HG02870 (cell line): ENCODE results near the gene SSBP4.

ENCODE experiments used
- ATAC-seq: cut with Tn5 transposase; IDR thresholded peaks from one replicate; pipeline ENCODE4 v1.9.1; 2021; ENCODE audit warnings: mild to moderate bottlenecking, moderate library complexity; ENCODE audit not compliant: unreplicated experiment

Gene SSBP4

DNA sequence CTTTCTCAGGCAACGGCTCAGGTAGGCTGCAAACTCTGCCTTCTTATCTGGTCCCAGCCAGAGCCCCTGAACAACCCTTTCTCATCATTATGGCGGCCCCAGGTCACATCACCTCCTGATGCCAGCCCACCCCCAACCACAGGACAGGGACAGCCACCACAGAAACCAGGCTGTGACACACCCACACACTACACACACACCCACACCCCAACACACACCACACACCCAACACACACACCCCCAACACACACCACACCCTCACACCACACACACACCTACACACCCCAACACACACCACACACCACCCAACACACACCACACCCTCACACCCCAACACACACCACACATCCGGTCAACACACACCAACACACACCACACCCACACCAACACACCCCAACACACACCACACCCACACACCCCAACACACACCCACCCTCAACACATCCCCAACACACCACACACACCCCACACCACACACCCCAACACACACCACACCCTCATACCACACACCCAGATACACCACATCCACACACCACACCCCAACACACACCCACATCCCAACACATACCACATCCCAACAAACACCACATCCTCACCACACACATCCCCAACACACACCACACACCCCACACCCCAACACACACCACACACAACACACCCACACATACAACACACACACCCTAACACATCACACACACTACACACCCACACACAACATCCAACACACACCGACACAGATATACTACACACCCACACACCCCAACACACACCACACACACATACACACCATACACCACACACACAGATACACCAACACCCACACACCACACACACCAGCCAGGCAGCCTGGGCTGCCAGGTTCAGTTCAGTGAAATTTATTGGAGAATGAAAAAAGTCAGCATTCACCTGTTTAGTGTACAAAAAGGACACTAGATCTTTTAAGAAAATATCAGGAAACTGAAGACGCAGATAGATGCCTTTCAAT lies 22.9 kb downstream of the SSBP4 start:
- no peak for ATAC-seq

DNA sequence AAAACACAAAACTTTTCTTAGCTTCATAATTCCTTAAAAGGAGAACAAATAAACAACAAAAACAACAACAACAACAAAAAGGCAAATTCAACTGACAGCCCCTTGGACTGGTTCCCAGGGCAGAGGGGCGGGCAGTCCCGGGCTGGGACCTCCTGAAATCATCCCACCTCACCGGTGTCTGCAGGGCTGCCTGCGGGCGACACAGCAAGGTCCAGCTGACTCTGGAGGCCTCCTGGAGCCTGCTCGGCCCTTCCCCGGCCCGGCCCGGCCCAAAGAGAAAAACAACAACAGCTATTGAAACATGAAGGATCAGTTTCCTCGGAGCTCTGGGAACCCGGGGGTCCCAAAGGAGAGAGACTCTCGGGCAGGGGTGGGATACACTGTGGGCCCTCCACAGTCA lies 23.7 kb downstream of the SSBP4 start:
- ATAC-seq = no peak

DNA sequence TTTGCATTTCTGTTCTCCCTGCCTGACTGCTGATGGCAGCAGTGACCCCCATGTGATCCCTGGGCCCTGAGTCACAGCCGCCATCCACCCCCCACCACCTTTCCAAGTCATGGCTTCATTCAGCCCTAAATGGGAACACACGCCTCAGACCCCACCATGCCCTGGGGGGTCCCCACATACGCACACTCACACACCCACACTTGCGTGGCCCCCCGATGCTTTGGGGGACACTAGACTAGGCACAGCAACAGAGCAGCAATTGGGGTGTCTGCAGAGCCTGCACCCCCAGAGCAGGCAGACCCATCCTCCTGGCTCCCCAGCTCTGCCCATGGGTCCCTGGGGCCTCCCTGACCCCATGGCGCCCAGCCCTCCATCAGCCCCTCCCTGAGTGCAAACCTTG lies 24.2 kb downstream of the SSBP4 start:
- no peak for ATAC-seq

DNA sequence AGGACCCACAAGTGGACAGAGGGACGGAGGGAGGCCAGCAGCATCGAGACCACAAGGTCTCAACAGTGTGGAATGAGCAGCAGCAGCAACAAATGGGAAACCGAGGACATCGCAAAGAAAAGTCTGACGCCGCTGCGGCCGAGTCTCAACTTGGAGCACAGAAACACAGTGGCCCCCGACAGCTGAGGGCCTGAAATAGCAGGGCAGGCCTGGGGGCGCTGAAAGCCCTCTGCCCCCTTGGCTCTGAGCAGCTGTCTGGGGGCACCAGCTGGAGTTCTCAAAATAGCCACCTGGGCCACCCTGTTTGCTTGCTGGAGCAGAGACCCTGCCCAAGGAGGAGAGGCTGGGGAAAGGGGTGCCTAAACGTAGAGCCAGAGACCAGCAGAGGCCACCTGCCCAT lies 24.6 kb downstream of the SSBP4 start:
- no peak for ATAC-seq

DNA sequence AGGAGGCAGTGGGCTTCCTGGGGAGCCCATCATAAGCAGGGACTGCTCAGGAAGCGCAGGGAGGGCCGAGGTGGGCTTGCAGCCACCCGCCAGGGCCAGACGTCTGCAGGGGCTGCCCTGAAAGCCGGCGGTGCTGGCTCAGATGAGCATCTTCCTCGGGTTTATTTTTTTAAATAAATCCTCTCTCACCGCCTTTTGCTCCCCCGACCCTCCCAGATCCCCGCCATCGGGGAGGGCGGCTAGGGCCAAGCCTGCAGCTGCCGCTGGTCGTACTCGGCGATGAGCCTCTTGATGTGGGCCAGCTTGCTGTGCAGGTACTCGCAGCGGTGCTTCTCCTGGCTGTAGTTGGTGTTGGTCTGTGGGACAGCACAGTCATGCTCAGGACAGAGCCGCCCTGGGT lies 25.3 kb downstream of the SSBP4 start:
- no peak for ATAC-seq

DNA sequence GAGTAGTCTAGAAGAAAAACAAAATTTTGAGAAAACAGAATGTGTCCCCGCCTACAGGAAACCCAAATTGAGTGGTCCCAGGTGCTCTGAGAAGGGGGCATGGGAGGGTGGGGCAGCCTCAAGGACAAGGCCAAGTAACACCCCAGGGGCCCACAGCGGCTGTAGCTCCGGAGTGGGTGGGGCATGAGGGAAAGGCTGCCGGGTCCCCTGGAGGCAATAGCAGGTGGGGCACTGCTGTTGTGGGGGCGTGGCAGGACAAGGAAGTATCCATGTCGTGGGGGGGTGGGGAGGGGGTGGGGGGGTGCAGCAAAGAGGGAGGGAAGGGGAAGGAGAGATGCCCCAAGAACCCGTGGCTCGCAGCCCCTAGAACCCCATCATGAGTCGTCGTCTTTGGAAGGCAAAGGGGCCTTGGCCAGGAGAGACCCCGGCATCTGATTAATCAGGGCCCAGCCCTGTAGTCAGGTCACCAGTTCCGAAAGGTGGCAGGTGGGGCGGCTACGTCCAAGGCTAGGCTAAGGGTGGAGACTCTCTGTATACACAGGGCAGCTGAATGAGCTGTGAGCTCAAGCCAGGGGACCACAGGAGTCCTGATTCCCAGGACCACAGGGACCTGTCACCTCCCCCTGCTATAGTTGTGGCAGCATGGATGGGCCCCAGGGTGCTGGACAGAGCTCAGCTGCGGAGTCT lies 26.2 kb downstream of the SSBP4 start:
- no peak for ATAC-seq

- no peak for ATAC-seq
Observed at GRCh38 chr19:18446145-18446810, 27.1 kb downstream of the SSBP4 start.

DNA sequence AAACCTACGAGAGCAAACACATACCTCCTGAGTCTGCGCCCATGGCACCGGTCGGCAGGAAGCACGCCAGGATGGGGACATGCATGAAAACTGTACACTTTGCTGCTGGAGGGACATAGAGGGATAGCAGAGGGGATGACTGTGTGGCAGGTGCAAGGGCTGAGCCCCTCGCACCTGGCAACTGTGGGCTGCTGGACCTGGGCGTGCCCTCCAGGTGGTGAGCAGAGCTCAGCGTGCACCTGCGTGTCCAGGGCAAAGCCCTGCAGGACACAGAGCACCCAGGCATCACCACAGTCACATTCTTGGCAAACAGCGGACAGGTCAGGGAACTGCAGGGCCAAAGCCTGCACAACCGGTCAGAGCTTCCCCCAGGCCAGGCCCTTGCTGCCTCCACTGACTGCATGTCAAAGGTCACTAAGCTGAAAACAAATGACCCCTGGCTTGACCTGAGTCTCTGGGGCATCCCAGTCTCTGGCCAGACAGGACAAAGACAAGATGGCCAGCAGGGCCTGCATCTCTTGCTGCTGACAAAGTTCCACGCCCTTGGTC lies 27.7 kb downstream of the SSBP4 start:
- no peak for ATAC-seq

DNA sequence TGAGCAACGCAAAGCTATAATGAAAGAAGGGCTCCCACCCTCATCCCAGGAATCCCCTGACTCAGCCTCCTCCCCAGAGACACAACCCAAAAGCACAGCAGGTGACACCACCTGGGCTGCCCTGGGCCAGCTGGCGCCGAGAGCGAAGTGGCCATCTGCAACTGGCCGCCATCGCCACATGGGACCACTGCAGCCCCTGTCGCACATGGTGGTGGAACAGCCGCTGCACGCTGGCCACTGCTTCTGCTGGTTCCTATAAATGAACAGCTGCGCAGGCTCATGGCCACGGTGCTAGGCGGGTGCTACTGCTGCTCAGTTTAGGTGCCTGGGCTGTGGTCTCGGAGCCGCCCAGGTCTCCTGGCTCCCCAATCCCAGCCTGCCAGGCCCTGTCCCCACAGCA lies 30.4 kb downstream of the SSBP4 start:
- ATAC-seq = no peak

DNA sequence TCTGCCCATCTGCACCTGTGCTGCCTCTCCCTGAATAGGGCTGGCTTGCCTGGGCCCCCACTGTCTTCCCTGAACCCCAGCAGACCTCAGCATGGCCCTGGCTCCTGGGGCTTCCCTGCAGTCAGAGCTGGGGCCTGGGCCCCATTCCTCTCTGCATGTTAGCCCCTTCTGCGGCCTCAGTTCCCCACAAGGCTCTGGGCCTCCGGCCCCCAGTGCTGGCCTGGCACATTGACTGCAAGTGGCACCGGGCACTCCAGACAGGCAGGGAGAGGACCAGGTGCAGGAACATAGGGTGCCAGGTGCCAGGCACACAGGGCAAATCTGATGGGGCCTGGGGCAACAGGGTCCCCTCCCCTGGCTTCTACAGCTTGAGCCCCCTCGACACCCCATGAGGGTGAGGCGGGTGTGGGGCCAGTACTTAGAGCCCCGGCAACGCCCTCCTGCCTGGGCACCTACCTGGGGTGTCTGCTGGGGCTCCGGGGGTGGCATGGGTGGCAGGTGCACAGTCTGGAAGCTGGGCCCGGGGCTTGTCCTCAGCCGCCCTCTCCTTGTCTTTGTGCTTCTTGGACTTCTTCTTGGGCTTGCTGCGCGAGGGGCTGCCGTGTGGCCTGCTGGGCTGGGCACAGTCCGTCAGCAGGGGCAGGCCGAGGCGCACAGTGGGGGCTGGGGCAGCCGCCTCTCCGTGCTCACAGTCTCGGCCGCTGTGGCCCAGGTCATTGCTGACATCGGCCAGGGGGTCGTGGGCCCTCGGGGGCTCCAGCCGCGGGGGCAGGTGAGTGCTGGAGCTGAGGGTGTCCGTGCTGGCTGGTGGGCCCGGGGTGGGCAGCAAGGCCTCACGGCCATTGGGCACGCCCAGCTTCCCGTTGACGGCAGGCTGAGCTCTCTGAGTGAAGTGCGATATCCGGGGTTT lies 31.1 kb downstream of the SSBP4 start:
- no peak for ATAC-seq

- ATAC-seq = no peak
Observed at GRCh38 chr19:18450931-18451836, 32.0 kb downstream of the SSBP4 start.

DNA sequence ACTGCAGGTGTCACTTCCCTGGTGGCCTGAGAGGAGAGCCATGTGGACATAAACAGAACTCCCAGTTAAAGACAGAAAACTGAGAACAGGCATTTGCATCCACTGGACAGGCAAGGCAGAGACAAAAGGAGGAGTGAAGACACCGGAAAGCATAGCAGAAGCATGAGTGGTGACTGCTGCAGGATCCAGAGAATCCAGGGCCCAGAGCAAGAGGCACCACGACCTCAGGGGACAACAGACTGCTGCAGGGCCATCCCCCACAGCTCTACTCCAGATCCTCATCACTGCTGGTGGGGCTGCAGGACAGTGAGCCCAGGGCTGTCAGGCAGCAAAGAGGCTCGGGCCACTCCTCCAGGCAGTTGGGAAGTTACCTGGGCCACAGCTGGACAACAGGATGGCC lies 33.2 kb downstream of the SSBP4 start:
- ATAC-seq = no peak

DNA sequence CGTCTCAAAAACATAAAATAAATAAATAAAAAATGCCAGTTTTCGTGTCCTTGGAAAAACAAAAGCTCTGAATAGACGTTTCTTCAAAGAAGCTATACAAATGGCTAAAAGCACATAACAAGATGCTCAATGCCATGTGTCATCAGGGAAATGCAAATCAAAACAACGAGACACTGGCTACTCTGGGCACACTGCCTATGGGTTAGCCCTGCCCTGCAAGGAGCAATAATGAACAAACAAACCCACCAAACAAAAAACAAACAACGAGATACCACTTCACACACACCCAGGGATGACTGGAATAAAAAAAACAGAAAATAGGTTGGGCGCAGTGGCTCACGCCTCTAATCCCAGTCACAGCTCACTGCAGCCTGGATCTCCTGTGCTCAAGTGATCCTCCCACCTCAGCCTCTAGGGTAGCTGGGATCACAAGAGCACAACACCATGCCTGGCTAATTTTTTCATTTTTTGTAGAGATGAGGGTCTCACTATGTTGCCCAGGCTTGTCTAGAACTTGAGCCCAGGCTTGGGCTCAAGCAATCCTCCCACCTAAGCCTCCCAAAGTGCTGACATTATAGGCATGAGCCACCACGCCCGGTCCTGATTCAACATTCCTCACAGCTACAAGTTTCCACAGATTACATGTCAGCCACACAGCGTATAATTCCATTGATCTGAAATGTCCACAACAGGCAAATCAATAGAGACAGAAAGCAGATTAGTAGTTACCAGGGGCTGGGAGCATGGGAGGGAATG lies 34.2 kb downstream of the SSBP4 start:
- no peak for ATAC-seq

DNA sequence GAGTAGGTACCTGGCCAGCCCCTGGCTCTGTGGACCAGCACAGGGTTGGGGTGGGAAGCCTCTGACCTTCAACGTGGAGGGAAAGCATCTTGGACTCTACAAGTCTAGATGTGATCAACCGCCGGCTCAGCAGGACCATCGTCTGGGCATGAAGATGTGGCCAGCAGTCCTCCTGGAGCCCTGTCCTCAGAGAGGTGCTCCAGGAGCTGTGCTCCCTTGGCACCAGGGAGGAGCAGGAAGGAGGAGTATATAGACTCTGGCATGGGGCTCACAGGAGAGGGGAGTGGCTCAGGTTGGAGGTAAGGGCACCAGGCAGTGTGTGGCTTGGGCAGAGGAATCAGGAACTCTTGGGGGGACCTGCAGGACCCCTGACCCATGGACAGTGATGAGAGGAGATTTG lies 37.1 kb downstream of the SSBP4 start:
- ATAC-seq = no peak

GRCh38 chr19:18456974-18457373 lies 37.8 kb downstream of the SSBP4 start:
- ATAC-seq = no peak

DNA sequence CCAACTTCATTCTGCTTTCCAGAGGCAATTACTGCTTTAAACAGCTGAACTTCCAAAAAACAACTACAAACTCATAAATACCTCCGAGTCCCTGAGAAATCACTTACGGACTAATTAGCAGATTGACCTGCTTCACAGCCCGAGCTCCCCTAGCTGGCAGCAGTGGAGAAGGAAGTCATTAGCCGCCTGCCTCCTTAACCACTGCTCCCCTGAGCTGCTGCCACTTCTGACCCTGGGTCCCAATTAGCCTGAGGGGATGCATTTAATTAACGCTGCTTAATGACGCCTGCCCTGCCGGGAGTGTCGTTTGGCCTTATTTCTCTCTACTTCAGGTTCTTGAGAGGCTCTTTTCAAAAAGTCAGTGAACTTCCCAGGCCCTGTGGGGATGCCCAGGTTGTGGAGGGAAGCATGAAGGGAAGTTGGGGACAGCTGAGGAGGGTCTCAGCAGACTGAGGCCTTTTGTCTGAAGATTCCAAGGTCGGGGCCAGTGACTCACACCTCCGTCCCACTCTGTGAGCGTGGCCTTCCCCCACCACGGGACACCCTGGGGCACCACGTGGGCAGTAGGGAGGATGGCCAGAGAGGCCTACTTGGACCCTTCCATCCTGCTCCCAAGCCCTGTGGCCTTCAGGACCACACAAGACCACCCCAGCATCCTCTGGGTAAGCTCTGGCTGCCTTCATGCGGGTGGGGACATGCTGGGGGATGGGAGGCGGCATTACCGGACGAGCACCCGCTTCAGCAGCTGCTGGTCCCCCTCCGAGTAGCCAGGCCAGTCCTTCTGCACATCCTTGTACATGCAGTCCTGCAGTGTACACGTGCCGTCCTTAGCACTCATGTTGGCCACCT lies 38.5 kb downstream of the SSBP4 start:
- no peak for ATAC-seq

DNA sequence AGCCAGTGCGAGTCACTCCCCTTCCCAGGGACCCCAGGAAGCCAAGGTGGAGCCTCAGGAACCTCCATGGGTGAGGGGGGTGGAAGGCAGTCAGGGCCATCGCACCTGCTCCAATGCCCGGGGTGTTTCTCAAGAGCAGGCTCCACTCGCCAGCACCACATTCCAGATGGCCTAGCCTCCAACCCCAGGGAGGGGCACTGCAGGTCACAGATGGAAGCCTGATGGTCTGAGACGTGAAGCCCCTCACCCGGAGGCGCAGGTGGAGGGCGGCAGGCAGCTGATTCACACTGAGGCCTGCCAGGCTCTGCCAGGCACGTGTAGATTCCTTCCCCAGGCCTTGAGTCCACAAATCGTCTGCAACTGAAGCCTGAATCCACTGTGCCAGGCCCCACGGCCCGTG lies 41.7 kb downstream of the SSBP4 start:
- no peak for ATAC-seq

- no peak for ATAC-seq
Observed at GRCh38 chr19:18461471-18461870, 42.3 kb downstream of the SSBP4 start.
